ENCODE results near the gene SELENOF.

GRCh38 chr1:86922445-86922844 is 8.5 kb upstream of the SELENOF start:
- TF ChIP-seq POLR2A (IDR thresholded peaks at IDR 0.05) (no peak), CTCF (IDR thresholded peaks at IDR 0.05) (no peak)
